ENCODE results near the gene RHBDD2. TPM values are rescaled to one million over a fixed set of nuclear protein-coding genes. Genes with fewer than 3 reads are reported as not detected.
"Not testable (repeated sequence)": the region's sequence is repeated elsewhere in the genome, so short reads cannot be mapped to it uniquely, and the experiment has no call there.

Gene RHBDD2
- total RNA-seq, 2 experiments from 2014 or later: 21.7 to 23.1 TPM

GRCh38 chr7:75858410-75858809, 20.4 kb upstream of the RHBDD2 start:
- Mint-ChIP-seq H3K27ac (peak overlapping the region; percentile 7), H3K4me1 (ENCODE audit: low read depth) (peaks cover 4% of the 10 kb centered on the region), H3K27me3 (peaks cover 4% of the 10 kb centered on the region), H3K9me3 (no peaks in the 10 kb centered on the region), H3K36me3 (ENCODE audit: low read depth) (no peaks in the 10 kb centered on the region), H3K4me3 (no peak overlapping the region)
- ChIA-PET POLR2A (no interaction called here), CTCF (no interaction called here)
- TF ChIP-seq CTCF (IDR thresholded peaks at IDR 0.05): peak; percentile 76
- ATAC-seq (no peak), DNase-seq (no peak)
- intact Hi-C loops (cut with micrococcal nuclease): no loop called here

DNA sequence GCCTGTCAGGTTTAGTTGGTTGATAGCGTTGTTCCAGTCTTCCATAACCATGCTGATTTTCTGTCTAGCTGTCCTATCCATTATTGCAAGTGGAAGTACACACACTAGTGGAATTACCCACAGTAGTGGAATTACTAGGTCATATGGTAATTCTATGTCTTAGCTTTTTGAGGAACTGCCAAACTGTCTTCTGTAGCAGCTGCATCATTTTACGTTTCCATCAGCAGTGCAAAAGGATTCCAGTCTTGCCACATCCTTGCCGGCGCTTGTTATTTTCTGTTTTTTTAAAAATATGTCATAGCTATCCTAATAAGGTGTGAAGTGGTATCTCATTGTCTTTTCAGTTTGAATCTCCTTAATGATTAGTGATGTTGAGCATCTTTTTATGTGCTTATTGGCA, 17.2 kb upstream of the RHBDD2 start:
- no peak for ATAC-seq
- Mint-ChIP-seq H3K36me3 (ENCODE audit: low read depth) (no peaks in the 10 kb centered on the region), H3K4me3 (no peak overlapping the region), H3K4me1 (ENCODE audit: low read depth) (peaks cover 4% of the 10 kb centered on the region), H3K9me3 (no peaks in the 10 kb centered on the region), H3K27me3 (peaks cover 9% of the 10 kb centered on the region), H3K27ac (no peak overlapping the region)
- no peak for DNase-seq
- CTCF ChIA-PET: interaction anchor here (1.1 kb wide), 1 partner anchor 159 kb away, joined by 3 read pairs; no protein-coding TSS in a partner anchor
- TF ChIP-seq CTCF (IDR thresholded peaks at IDR 0.05): no peak
- POLR2A ChIA-PET: no interaction called here
- intact Hi-C loops (cut with micrococcal nuclease): loop anchor here (10.0 kb wide), 1 partner anchor 53 kb away; the partner anchor contains the start of gene POR

- H3K27ac Mint-ChIP-seq; DNase-seq; H3K36me3 Mint-ChIP-seq (ENCODE audit: low read depth); ATAC-seq; H3K9me3 Mint-ChIP-seq; H3K4me3 Mint-ChIP-seq; POLR2A ChIA-PET; H3K27me3 Mint-ChIP-seq: not testable (repeated sequence)
- H3K4me1 Mint-ChIP-seq (ENCODE audit: low read depth): peaks cover 10% of the 10 kb centered on the region
- intact Hi-C loops (cut with micrococcal nuclease): loop anchor here (10.0 kb wide), 1 partner anchor 51 kb away; the partner anchor contains the start of gene POR
- CTCF ChIA-PET: interaction anchor here (1.4 to 4.9 kb wide), 2 partner anchors 10 to 156 kb away, joined by 3 to 80 read pairs; no protein-coding TSS in a partner anchor
These were observed 14.6 kb upstream of the RHBDD2 start for GRCh38 chr7:75864251-75864650.

DNA sequence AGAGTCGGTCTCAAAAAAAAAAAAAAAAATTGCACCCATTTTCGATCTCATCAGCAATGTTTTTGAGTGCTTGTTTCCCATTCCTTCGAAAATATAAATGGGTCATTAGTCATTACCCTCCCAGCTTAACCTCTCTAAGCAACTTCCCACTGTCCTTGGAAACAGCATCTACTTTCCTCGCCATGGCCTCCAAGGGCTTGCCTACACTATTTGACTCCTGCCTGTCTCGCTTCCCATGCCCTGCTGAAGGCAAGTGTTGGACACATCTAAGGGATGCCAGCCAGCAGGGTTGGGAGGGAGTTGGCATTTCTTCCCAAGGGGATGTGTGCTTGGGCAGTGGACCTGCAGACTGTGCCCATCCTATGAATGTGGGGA, 12.7 kb upstream of the RHBDD2 start:
- intact Hi-C loops (cut with micrococcal nuclease): loop anchor here (2.0 to 10.0 kb wide), 2 partner anchors 49 to 155 kb away; partner anchors contain the start of gene POR
- DNase-seq (no peak), ATAC-seq (no peak)
- H3K4me3 Mint-ChIP-seq: no peak overlapping the region
- POLR2A ChIA-PET: interaction anchor here (1.1 kb wide), 1 partner anchor 157 kb away, joined by 4 read pairs; no protein-coding TSS in a partner anchor
- CTCF ChIA-PET: interaction anchor here (0.9 to 4.9 kb wide), 7 partner anchors 10 to 154 kb away, joined by 3 to 80 read pairs (median 6); no protein-coding TSS in a partner anchor
- H3K27me3 Mint-ChIP-seq: peaks cover 8% of the 10 kb centered on the region
- H3K9me3 Mint-ChIP-seq: no peaks in the 10 kb centered on the region
- no peak for TF ChIP-seq CTCF (IDR thresholded peaks at IDR 0.05)
- no peak overlapping the region for H3K27ac Mint-ChIP-seq
- no peaks in the 10 kb centered on the region for H3K36me3 Mint-ChIP-seq (ENCODE audit: low read depth)
- H3K4me1 Mint-ChIP-seq (ENCODE audit: low read depth): peaks cover 22% of the 10 kb centered on the region

- Mint-ChIP-seq H3K27me3 (peaks cover 8% of the 10 kb centered on the region), H3K36me3 (ENCODE audit: low read depth) (no peaks in the 10 kb centered on the region), H3K4me3 (no peak overlapping the region), H3K4me1 (ENCODE audit: low read depth) (peaks cover 22% of the 10 kb centered on the region), H3K27ac (no peak overlapping the region), H3K9me3 (no peaks in the 10 kb centered on the region)
- peak; percentile 69 for ATAC-seq
- CTCF ChIA-PET: interaction anchor here (0.7 to 4.9 kb wide), 12 partner anchors 10 to 153 kb away, joined by 3 to 80 read pairs (median 4); no protein-coding TSS in a partner anchor
- POLR2A ChIA-PET: interaction anchor here (0.7 to 1.1 kb wide), 2 partner anchors 13 to 157 kb away, joined by 3 to 4 read pairs; no protein-coding TSS in a partner anchor
- DNase-seq: peak; percentile 70
- TF ChIP-seq CTCF (IDR thresholded peaks at IDR 0.05): peak; percentile 93
- intact Hi-C loops (cut with micrococcal nuclease): loop anchor here (2.0 to 10.0 kb wide), 2 partner anchors 48 to 154 kb away; partner anchors contain the start of gene POR
These were observed 12.1 kb upstream of the RHBDD2 start for GRCh38 chr7:75866489-75867389.
